Left renal pelvis (tissue), 4 donors: ENCODE measurements around the gene ERI3. TPM values are rescaled to one million over a fixed set of nuclear protein-coding genes. Genes with fewer than 3 reads are reported as not detected.

Experiments used
- DNase-seq, 4 donors: peaks; one replicate each; pipeline ENCODE4 v3.0.0-alpha.2; 2013; ENCODE audit warnings: low read depth in 4 of 4, low spot score in 3 of 4
- polyA plus RNA-seq, 4 donors: library from polyadenylated mRNA; unstranded; fragments of 120-200 nt; gene quantifications; one replicate each; pipeline ENCODE4 v1.2.1, GENCODE V29; 2013; ENCODE audit not compliant: insufficient read length in 4 of 4

ERI3 gene
- polyA plus RNA-seq, 4 donors: 51.9 to 92.9 (median 79.7) TPM

DNA sequence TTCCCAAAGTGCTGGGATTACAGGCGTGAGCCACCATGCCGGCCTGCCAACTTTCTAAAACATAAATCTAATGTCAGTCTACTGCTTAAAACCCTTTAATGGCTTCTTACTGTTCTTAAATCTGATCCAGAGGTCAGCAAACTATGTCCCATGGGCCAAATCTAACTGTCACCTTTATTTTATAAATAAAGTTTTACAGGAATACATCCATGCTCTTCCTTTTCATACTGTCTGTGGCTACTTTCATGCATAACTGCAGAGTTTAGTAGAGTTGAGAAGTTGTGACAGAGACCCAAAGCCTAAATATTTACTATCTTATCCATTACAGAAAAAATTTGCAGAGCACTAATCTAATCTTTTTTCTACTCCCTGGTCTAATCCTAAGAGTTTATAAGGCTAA, 3.8 kb downstream of the ERI3 start:
- no peak for DNase-seq

DNA sequence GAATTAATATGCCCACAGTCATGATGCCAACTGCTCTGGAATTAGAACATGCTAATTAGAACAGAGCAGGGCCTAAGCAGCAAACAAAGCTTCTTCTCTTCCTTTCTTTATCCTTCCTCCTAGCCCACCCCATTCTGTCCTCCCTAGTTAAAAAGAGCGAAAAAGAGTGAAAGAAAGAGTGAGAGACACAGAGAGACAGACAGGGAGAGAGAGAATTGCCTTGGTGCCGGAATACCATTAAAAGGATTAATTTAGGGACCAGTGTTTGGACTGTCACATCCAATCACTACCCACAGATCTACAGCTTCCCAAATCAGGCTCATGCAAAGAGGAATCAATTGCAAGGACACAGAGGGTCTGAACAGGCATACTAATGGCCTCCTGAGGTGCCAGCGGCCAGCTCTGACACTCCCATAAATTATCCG, 7.0 kb downstream of the ERI3 start:
- no peak for DNase-seq

DNA sequence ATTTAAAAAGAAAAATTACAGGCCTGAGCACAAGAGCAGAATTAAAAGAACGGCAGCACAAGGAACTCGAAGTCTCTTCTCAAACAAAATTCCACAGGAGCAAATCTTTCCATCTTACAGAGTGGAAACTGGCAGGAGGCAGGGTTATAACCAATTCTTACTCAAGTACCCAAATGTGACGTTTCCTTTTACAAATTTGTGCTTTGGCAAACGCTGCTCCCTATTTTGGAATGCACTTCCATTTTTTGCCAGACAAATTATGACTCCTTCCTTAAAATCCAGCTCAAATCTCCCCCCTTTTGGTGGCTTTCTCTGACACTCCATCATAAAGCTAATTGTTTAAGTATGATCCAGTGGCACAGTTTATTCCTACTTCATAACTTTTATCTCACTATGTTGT, 7.8 kb downstream of the ERI3 start:
- no peak for DNase-seq

DNA sequence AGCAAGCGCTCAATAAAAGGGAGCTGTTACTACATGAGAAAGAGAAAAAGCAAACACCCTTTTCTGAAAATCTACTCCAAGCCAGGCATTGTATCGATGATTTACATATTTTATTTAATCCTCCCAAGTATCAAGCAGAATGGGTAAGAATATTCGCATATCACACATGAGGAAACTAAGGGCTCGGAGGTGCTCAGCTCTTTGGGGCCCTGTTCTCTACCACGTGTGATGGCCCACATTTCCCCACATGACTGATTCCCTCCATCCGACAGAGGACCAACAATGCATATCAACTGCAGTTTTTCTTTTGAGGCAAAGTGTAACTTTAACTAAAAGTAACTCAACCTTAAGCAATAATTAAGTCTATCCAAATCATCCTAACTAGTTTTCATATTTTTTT, 8.2 kb downstream of the ERI3 start:
- no peak for DNase-seq

DNA sequence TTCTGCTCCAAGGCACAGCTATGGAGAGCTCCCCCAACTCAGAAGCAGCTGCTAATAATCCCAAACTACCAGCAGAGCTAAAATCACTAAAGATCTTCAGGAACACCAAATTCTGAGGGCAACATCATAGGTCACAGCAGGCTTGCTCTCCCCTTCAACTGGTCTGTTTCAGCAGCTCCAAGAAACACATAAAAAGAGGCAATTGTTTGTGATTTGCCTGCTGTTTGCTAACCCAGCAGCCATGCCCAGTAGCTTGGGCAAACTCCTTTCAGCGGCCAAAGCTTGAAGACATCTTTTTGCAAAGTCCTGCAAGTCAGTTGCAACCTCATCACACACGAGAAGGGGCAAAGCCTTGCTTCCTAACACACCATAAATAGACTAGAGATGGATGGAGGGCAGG, 8.9 kb downstream of the ERI3 start:
- no peak for DNase-seq

DNA sequence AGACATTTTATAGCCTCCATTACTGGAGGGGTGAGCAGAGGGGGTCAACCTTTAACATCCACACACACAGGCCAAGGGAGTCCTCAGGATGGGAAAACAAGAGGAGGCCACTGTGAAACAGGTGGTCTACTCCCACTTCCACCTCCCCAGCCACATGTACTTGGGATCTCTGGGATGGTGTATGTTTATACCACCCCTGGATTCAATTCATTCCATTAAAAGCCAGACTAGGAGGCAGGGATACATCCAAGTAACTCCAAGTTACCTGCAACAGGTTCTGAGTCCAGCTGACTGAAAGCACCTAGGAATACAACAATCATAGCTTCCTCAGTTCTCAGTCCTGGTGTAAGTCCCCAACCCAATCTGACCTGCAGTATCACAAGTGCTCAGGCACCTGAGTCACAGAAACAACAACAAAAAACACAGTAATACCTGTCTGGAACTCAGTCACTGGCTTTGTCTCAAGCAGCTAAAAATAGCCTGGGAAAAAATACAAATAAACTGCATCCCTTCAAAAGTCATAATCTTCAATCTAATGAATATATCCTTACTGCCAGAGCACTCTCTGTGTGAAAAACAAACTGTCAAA, 9.8 kb downstream of the ERI3 start:
- DNase-seq: no peak

DNA sequence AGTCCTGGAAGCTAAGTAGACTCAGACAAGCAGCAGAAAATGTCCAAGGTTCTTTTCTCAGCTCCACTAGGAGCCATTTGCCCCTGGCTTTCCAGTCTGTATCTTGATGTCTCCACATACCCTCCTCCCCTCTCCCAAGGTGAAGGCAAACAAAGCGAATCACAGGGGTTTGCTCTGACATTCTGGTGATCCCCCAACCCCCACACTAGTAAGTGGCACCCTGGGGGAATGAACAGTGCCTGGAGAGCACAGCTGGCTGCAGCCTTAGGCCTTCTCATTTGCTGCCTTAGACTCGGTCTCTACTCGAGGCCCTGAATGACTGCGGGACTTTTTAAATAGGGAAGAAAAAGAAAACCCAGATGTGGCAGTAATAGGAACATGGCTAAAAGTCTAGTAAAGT, 15.3 kb downstream of the ERI3 start:
- DNase-seq: no peak

DNA sequence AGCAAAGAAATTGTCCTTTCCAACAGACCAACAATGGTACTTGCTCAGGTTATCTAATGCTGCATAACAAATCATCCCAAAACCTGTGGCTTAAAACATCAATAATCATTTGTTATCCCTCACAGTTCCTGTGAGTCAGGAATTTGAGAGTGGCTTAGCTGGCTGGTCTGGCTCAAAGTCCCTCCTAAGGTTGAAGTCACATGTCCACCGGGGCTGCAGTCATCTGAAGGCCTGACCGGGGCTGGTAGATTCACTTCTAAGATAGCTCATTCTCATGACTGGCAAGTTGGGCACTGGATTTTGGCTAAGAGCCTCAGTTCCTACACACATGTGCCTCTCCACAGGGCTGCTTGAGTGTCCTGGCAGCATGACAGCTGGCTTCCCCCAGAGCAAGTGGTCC, 16.9 kb downstream of the ERI3 start:
- no peak for DNase-seq

DNA sequence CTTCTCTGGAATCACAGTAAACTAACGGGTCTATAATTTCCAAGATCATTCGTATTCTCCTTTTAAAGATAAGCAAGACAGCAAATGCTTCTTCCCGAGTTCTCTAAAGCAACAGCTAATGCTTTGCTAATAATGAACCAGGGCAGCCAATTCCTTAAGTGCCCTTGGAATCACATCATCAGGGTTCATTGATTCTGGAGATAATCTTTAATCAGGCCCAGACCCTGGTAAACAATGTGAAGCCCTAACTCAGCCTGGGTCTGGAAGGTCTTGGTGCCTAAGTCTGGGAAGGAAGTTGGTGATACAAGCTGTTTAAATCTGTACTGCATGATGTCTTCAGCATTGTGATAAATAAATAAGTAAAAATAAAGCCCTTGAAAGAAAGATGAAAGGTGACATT, 18.4 kb downstream of the ERI3 start:
- no peak for DNase-seq

DNA sequence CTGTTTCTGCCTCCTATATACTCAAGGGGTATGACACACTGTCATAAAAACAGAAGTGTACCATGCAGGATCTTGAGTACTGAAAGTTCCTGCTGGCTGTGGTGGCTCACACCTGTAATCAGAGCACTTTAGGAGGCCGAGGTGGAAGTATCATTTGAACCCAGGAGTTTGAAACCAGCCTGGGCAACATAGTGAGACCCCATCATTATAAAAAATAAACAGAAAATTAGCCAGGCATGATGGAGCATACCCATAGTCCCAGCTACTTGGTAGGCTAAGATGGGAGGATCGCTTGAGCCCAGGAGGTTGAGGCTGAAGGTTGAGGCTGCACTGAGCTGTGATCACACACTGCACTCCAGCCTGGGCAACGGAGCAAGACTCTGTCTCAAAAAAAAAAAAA, 20.1 kb downstream of the ERI3 start:
- DNase-seq: no peak

DNA sequence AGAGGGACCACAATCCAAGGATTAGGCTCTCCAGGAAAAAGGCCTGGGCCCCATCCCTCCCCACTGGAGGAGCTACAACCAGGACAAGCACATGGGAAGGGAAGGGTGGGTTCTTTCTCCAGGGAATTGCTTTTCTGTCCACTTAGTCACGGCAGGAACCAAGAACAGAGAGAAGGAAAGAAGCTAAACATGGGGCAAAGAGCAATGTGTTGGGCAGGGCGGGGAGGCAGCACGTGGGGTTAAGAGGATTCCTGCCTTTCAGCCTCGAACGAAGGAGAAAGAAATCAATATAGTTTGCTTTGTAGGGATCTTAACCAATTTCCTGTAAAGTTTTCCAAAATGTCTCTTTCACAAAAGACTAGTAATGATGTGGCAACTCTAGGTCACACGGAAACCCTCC, 21.7 kb downstream of the ERI3 start:
- DNase-seq: no peak

DNA sequence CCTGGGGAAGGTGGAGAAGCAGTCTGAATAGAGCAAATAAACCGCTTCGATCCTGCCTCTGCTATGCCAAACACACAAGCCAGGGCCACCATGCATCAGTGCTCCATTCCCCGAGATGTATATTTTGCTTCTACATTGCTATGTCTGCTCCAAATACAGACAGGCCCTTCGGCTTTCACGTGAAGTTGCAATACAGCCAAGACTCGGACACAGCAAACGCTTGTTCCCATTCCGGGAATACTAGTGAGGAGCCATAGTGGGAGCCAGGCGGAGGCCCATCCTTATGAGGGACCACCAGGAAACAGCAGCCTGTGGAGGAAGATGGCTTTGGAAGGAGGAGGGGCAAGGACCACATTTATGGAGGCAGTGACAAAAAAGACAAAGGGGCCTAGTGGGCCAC, 22.6 kb downstream of the ERI3 start:
- DNase-seq: no peak

DNA sequence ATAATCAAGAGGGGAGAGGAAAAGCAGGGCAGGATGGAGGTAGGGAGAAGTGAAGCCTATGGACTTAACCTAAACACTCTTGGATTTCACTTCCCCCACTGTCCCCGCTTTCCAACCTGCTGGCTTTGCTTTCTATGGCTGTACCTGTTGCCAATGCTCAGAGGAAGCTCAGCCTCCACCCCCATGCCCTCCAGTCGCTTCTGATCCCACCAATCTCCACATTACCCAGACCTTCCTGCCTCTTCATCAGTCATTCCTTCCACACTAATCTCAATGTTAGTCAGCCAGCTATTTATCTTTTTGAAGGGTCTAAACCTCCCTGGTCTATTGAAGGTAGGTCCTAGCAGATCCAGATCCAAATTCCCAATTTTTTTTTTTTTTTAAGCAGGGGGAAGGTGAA, 24.1 kb downstream of the ERI3 start:
- DNase-seq: no peak

DNA sequence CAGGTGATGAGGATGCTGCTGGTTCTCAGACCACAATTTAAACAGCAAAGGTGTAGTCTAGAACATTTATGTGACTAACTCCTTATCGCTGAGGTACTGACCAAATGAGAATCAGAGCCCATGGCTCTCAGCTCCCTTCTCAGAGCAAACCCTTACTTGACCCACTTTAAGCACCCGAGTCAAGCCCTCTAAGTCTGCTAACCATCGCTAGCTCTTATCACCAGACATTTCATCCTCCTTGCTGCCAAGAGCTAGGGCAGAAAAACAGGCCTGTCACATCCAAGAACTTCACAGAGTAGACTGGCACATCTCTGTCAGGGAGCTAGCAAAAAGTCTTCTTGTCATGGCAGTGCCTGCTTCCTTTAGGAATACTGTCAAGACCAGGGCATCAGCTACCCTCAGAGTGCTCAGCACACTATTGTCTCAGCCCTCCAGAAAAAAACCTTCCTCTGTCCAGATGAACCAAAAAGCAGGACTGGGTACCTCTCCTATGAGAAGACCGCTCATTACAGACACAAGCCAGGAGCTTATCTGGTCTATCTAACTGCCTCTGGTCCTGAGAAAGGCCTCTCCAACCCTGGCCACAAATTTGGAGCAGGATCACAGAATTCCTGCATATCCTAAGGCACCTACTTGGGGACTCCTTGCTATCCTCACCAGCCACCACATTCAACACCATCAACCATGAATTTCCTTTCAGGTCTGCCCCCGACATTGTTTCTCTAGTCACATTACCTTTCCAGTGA, 26.2 kb downstream of the ERI3 start:
- DNase-seq: no peak

DNA sequence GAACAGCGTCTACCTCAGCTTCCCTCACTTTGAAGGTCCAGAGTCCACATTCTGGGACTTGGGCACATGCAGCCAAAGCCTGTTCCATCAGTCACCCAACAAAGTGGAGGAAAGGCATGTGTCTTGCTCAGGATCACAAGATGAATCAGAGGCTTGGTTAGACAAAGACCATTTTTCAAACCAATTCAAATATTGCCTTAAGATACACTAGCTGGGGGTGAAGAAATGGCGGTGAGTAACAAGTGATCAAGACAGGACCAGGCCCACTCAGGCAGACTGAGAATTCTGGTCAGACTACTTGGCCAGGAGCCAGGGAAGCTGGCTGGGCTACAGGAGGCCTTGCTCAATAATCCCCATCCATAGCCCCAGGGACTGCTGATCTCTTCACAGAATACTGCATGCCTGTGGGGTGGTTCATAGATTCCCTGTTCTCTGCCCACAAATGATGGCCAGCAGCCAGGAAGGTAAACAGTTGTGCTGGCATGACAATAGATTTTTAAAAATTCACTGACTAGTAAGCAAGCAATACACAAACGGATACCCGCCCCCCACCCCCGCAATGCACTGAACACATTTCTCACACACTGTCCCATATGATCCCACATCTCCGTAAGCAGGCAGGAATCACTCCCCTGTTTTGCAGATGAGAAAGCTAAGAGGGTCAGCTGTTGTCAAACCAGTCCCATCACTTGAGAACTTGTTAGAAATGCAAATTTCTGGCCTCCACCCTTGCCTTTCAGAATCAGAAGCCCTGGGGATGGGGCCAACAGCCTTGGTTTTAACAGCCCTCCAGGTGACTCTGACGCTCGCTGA, 27.2 kb downstream of the ERI3 start:
- DNase-seq: no peak

DNA sequence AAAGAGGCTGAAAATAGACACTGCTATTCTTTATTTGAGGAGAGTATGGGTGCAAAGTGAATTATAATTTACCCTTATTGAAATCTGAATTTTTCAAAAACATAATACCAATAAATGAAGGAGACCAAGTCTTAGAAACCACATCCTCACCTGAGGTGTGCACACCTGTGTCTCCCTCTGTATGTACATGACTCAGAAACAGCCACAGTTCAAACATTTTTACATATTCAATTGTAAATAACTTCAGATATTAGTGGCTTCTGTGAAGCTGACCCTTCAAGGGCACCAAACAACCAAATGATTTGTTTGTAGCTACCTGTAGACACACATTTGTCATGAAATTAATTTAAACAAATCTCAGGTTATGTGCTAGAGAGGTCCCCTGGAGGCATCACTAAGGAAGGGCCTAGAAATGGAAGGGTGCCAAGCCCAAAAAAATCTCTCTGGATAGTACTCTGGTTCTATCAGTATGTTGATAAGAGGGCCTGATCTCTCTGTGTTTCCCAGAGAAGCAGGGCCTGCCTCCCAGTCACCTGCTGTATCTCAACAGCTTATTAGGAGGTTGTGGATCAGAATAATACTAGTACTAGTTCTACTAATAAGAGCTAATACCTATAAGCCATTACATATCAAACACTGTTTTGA, 28.1 kb downstream of the ERI3 start:
- DNase-seq: no peak

DNA sequence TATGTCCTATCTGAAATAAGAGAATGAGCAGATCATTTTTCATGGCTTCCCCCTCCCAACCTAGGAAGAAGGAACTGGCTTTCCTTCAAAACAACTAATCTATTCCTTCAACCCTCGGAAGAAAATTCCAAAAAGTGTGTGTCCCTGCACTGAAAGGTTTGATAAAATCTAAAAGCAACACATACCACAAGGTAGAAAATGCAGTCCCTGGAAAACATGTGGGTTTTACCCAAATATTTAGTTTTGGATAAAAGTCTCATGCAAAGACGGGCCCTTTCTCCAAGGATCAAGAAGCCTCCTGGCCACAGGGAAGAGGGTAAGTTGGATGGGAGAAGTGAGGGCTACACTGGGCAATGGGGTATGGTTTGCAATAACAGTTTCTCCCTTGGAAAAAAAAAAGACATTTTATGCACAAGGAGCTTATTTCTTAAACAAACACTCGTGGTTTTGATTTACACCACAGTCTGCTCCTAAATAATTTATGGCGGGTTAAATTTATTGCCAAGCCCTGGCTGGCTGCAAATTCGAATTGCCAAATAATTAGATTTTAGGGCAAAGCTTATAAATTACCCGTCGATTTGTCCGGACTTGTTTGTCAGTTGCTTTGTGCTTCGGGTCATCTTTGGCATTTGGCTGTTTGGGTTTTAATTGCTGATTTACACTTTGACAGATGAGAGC, 28.9 kb downstream of the ERI3 start:
- no peak for DNase-seq

DNA sequence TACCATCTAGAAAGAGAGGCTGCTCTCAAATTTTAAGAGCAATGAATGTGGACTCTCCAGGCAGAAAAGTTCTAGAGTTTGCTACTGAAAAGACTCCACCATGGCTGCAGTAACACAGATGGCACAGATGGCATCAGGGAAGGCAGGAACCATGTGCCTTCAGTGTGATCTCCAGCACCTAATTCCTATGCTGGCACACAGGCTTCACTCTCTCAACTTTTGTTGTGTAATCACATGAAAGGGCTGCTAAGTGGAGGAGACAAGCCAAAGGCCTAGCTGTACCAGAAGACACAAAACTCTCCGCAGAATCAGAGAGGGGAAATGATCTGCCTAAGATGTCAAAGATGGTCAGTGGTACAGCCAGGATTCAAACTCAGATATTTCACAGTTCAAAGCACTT, 31.1 kb downstream of the ERI3 start:
- DNase-seq: no peak

DNA sequence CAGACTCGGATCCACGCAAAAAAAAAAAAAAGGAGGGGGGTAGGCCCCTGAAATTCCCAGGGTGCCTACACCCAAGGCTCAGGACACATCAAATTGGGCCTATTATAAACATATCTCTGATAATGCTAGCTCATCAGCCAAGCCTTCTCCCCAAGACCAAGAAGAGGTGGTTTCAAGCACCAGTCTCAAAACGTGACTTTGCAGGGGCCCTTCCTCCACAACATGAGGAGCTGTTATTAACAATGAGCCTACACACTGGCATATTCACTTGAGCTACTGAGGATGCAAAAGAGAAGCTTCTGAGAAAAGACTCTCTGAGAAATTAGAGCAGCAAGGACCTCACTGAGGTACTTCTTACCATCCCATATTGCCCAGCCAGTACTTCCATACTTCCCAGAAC, 32.7 kb downstream of the ERI3 start:
- DNase-seq: no peak

DNA sequence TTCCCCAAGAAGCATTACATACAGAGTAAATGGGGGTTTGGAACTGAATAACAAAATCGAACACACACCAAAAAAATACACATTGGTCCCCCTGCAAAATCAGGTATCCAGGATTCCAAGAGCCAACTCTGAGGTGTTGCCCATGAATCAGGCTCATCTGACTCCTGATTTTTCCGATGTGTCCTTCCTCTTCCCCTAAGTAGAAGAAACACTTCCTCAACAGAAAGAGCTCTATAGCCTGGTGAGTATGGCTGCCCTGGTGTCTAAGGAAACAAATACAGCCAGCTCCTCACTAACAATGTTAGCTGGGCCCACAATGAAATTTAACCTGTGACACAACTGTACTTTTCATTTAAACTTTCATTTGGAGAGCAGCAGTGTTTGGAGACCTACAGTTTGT, 33.6 kb downstream of the ERI3 start:
- no peak for DNase-seq
